T-helper 2 cell treated with Interferon-gamma antibody and Interleukin-4, amounts not matched to agents 5 μg/mL and 100 μg/mL, for 36 hours (primary cell): ENCODE measurements around the gene COPS7A.
"Not testable (repeated sequence)": the region's sequence is repeated elsewhere in the genome, so short reads cannot be mapped to it uniquely, and the experiment has no call there.

Experiments
- DNase-seq: peaks from one replicate; pipeline ENCODE4 v3.0.0; 2021; ENCODE audit warnings: low spot score
- H3K27ac Mint-ChIP-seq: one replicate; pipeline ENCODE4 v1.8.0; 2021; ENCODE audit warnings: mild to moderate bottlenecking, mixed read lengths
- H3K27me3 Mint-ChIP-seq: one replicate; pipeline ENCODE4 v1.8.0; 2021; ENCODE audit warnings: low read depth, mixed read lengths
- H3K36me3 Mint-ChIP-seq: one replicate; pipeline ENCODE4 v1.8.0; 2021; ENCODE audit warnings: low read depth, mixed read lengths
- H3K4me1 Mint-ChIP-seq: one replicate; pipeline ENCODE4 v1.8.0; 2021; ENCODE audit warnings: low read depth, mixed read lengths
- H3K4me3 Mint-ChIP-seq: one replicate; pipeline ENCODE4 v1.8.0; 2022; ENCODE audit warnings: mild to moderate bottlenecking, moderate library complexity, mixed read lengths
- H3K9me3 Mint-ChIP-seq: one replicate; pipeline ENCODE4 v1.8.0; 2021; ENCODE audit warnings: mixed read lengths

COPS7A gene

GRCh38 chr12:6697584-6698351 lies 26.1 kb upstream of the COPS7A start:
- Mint-ChIP-seq H3K4me1 (peaks cover 8% of the 10 kb centered on the region), H3K27me3 (peaks cover 39% of the 10 kb centered on the region), H3K9me3 (no peaks in the 10 kb centered on the region), H3K36me3 (no peaks in the 10 kb centered on the region), H3K4me3 (no peak overlapping the region), H3K27ac (no peak overlapping the region)
- DNase-seq = no peak

GRCh38 chr12:6698352-6699046 lies 25.3 kb upstream of the COPS7A start:
- no peak for DNase-seq
- Mint-ChIP-seq H3K4me3 (no peak overlapping the region), H3K9me3 (no peaks in the 10 kb centered on the region), H3K4me1 (peaks cover 10% of the 10 kb centered on the region), H3K27ac (no peak overlapping the region), H3K36me3 (no peaks in the 10 kb centered on the region), H3K27me3 (peaks cover 47% of the 10 kb centered on the region)

- Mint-ChIP-seq H3K4me3 (peak overlapping the region; percentile 47), H3K27me3 (peaks cover 55% of the 10 kb centered on the region), H3K27ac (no peak overlapping the region), H3K9me3 (no peaks in the 10 kb centered on the region), H3K4me1 (peaks cover 12% of the 10 kb centered on the region), H3K36me3 (no peaks in the 10 kb centered on the region)
- DNase-seq = no peak
Measured at GRCh38 chr12:6699259-6699988, 24.4 kb upstream of the COPS7A start.

GRCh38 chr12:6699989-6700645 lies 23.7 kb upstream of the COPS7A start:
- H3K27me3 Mint-ChIP-seq = peaks cover 59% of the 10 kb centered on the region
- no peaks in the 10 kb centered on the region for H3K36me3 Mint-ChIP-seq
- H3K4me3 Mint-ChIP-seq = peak overlapping the region; percentile 47
- H3K27ac Mint-ChIP-seq = no peak overlapping the region
- H3K4me1 Mint-ChIP-seq = peaks cover 12% of the 10 kb centered on the region
- H3K9me3 Mint-ChIP-seq = no peaks in the 10 kb centered on the region
- DNase-seq = no peak

- Mint-ChIP-seq H3K4me1 (peaks cover 12% of the 10 kb centered on the region), H3K9me3 (no peaks in the 10 kb centered on the region), H3K36me3 (no peaks in the 10 kb centered on the region), H3K4me3 (peak within 1 kb of the TSS; percentile 47), H3K27me3 (peaks cover 62% of the 10 kb centered on the region), H3K27ac (no peak within 1 kb of the TSS)
- DNase-seq = peak; percentile 39
Measured at GRCh38 chr12:6700646-6701051, 23.2 kb upstream of the COPS7A start, which contains the start of gene PIANP. Gene PIANP (minus strand): TSS chr12:6700815. CDS start chr12:6698061, 2,754 bp downstream.

- H3K4me1 Mint-ChIP-seq = peaks cover 12% of the 10 kb centered on the region
- H3K9me3 Mint-ChIP-seq = no peaks in the 10 kb centered on the region
- peak overlapping the region; percentile 33 for H3K4me3 Mint-ChIP-seq
- no peaks in the 10 kb centered on the region for H3K36me3 Mint-ChIP-seq
- H3K27me3 Mint-ChIP-seq = peaks cover 62% of the 10 kb centered on the region
- no peak overlapping the region for H3K27ac Mint-ChIP-seq
- no peak for DNase-seq
Measured at GRCh38 chr12:6701078-6701768, 22.6 kb upstream of the COPS7A start.

GRCh38 chr12:6703631-6704030 lies 20.2 kb upstream of the COPS7A start:
- no peak overlapping the region for H3K27ac Mint-ChIP-seq
- no peak for DNase-seq

GRCh38 chr12:6708351-6708750 lies 15.5 kb upstream of the COPS7A start:
- not testable (repeated sequence) for H3K27ac Mint-ChIP-seq, H3K36me3 Mint-ChIP-seq

More at GRCh38 chr12:6703631-6704030, 20.2 kb upstream of the COPS7A start:
- Mint-ChIP-seq H3K4me1 (peaks cover 12% of the 10 kb centered on the region), H3K9me3 (no peaks in the 10 kb centered on the region), H3K27me3 (peaks cover 54% of the 10 kb centered on the region), H3K36me3 (no peaks in the 10 kb centered on the region), H3K4me3 (no peak overlapping the region)

GRCh38 chr12:6708960-6709394 lies 14.9 kb upstream of the COPS7A start:
- no peaks in the 10 kb centered on the region for H3K36me3 Mint-ChIP-seq
- H3K27ac Mint-ChIP-seq = no peak overlapping the region
- DNase-seq = no peak
- H3K9me3 Mint-ChIP-seq = no peaks in the 10 kb centered on the region
- peaks cover 6% of the 10 kb centered on the region for H3K4me1 Mint-ChIP-seq
- H3K4me3 Mint-ChIP-seq = no peak overlapping the region
- H3K27me3 Mint-ChIP-seq = peaks cover 12% of the 10 kb centered on the region

More at GRCh38 chr12:6708351-6708750, 15.5 kb upstream of the COPS7A start:
- H3K27me3 Mint-ChIP-seq = peaks cover 17% of the 10 kb centered on the region
- H3K4me1 Mint-ChIP-seq, H3K9me3 Mint-ChIP-seq, H3K4me3 Mint-ChIP-seq, DNase-seq: not testable (repeated sequence)

GRCh38 chr12:6716031-6716873 lies 7.6 kb upstream of the COPS7A start:
- H3K27ac Mint-ChIP-seq, H3K4me3 Mint-ChIP-seq, H3K36me3 Mint-ChIP-seq: not testable (repeated sequence)

GRCh38 chr12:6716874-6717437 lies 6.9 kb upstream of the COPS7A start:
- Mint-ChIP-seq H3K4me1 (no peaks in the 10 kb centered on the region), H3K27ac (no peak overlapping the region), H3K27me3 (no peaks in the 10 kb centered on the region), H3K9me3 (no peaks in the 10 kb centered on the region), H3K36me3 (no peaks in the 10 kb centered on the region), H3K4me3 (no peak overlapping the region)
- DNase-seq = no peak

More at GRCh38 chr12:6716031-6716873, 7.6 kb upstream of the COPS7A start:
- H3K9me3 Mint-ChIP-seq, H3K4me1 Mint-ChIP-seq, DNase-seq, H3K27me3 Mint-ChIP-seq: not testable (repeated sequence)

- Mint-ChIP-seq H3K9me3 (no peaks in the 10 kb centered on the region), H3K4me3 (no peak overlapping the region), H3K27me3 (no peaks in the 10 kb centered on the region), H3K4me1 (peaks cover 16% of the 10 kb centered on the region), H3K36me3 (peaks cover 2% of the 10 kb centered on the region), H3K27ac (no peak overlapping the region)
- DNase-seq = no peak
Measured at GRCh38 chr12:6722863-6723262, 983 bp upstream of the COPS7A start.
